NCI-H748 (cell line): ENCODE results near the gene SLC6A4.
"Not testable (repeated sequence)": the region's sequence is repeated elsewhere in the genome, so short reads cannot be mapped to it uniquely, and the experiment has no call there.

Experiments
- DNase-seq: peaks from one replicate; lab custom pipeline; 2025; ENCODE audit not compliant: unreplicated experiment; lab: John Stamatoyannopoulos, UW

SLC6A4 gene

DNA sequence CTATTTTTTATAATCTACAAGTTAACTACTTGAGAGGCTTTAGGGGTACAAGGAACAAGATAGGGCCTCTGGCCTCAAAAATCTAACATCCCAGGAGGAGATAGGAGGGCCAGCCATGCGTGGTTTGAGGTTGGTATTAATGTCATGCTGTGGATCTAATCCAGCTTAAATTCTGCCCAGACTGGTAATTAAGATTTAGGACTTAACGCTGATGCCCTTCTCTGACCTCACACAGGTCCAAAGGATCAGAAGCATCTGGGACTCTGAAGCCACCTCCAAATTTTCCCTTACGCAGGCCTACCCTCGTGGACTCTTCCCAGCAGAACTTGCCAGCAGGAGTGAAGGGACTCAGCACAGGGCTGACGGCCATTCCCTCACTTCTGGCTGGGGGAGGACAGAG, 15.1 kb downstream of the SLC6A4 start:
- DNase-seq: no peak

DNA sequence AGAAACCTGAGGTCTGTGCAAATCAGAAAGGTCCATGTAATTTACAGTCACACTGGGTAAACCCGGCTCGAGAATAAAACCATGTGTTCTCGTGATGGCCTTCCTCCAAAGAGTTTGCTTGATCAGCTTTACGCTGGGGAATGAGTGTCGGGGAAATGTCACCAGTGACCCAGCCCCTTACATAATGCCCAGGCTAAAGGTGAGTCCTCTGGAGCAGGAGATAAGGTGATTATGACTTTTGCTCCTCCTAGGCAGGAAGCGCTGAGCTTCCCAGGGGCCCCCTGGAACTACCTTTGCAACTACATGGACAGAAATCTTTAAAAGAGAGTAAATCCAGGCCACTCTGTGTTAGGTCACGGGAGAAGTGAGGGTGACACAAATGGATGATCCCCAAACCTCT, 15.7 kb downstream of the SLC6A4 start:
- no peak for DNase-seq

DNA sequence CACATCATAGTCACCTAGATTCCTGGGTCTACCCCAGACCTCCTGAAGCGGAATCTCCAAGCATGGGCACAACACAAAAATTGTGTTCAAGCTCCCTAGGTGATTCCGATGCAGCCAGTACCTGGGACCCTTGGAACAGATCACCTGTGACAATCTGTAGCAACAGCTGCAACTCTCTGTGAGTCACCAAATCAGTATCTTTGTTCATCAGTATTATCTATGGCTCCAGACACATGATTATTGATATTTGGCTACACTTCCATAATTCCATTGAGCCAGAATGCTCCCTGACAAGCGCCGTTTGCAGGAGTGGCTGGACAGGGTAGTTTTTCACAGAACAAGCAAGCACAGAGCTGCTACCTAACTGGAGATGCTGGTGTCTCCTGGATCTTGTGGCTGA, 16.2 kb downstream of the SLC6A4 start:
- DNase-seq: no peak

DNA sequence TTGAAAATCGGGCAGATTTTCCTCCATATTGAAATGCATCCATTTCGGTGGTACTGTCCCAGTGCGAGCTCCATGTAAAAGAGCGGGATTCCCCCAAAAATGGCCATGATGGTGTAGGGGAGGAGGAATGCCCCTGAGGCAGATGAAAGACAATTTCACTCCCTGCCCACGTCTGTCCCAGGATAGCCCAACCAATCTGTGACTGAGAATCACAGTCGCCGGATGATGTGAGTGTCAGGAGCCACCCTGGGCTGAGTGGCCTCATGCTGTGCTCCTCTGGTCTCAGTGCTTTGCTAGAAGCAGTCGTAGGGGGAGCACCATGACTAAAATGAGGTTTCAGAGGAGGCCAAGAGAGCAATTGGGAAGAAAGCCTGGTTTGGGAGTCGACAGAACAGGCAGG, 16.7 kb downstream of the SLC6A4 start:
- peak; percentile 11 for DNase-seq

DNA sequence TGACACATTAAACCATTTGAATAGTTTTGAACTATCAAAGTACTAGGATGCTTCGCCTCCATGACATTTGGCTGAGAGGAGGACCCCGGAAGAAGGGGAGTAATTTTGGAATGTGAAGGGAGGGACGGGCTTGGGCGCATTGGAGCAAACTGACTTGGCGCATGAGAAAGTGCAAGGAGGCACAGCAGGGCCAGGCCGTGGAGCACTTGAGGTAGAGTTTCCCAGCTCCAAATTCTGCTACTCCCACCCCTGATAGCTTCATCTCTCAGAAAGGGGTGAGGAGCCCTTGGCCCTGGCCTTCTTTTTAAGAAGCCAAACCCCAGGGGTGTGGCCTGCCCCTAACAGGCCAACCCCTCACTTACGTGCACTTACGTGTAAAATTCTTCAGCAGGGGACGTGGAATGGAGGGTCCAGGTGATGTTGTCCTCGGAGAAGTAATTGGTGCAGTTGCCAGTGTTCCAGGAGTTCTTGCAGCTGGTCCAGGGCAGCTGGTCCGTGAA, 17.7 kb downstream of the SLC6A4 start:
- DNase-seq: no peak

DNA sequence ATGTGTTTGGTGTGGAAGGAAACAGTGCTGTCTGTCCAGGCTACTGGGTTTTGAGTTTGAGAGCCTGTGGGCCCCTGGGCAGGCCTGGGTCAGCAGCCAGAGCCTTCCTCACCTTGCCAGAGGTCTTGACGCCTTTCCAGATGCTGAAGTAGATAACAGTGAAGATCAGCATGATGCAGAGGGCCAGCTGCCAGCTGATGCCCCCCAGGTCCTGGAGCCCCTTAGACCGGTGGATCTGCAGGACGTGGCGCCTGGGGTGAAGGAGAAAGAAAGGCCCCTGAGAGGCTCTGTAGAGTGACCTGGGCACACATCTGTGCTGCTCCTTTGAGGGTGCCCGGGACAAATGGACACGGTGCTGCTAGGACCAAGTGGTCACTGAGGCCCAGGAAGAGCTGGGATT, 18.4 kb downstream of the SLC6A4 start:
- no peak for DNase-seq

DNA sequence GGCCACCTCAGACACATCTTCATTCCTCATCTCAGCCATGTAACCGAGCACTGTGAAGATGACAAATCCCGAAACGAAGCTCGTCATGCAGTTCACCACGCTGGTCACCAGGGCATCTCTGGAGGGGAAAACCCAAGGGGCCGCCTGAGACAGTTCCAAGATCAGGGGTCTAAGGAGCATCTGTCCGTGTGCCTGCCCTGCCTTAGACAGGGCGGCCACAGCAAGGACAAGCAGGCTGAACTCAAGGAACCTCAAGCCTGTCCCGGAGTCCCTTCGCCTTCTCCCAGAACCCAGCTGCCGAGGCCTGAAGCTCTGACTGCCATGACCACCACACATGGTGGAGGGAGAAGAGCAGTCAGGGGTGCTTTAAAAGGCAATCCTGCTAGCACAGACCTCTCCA, 22.7 kb downstream of the SLC6A4 start:
- no peak for DNase-seq

DNA sequence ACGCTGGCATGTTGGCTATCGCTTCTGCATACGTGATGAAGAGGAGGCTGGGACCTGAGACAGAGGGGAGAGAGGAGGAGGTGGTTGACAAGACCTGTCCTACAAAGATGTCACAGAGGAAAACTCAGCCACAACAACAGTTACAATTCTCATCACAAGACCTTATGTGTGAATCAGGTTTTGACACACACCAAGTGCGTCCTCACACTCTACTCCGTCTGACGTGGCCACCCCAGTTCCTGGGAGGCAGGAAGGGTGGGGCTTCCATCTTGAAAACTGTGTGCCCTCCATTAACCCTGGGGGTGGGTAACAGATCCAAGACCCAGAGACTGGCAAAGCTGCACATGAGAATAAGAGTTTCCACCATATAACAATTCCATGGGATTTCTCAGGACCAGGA, 24.1 kb downstream of the SLC6A4 start:
- no peak for DNase-seq

DNA sequence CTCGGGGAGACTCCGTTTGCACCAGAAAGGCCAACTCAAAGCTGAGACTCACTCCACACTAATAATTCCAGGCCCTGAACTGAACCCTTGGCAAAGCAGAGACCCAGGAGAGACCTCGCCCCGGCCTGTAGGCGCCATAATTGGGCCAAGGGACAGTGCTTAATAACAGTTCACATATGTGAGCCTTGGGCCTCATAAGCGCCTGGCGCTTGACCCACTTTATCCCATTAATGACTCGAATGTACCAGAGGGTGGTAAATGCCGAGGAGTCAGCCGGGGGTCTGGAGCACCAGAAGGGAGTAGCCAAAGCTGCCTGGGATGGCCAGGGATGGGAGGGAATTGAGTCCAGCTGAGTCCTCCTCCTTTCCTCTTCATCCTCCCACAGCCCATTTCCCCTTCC, 24.6 kb downstream of the SLC6A4 start:
- no peak for DNase-seq

DNA sequence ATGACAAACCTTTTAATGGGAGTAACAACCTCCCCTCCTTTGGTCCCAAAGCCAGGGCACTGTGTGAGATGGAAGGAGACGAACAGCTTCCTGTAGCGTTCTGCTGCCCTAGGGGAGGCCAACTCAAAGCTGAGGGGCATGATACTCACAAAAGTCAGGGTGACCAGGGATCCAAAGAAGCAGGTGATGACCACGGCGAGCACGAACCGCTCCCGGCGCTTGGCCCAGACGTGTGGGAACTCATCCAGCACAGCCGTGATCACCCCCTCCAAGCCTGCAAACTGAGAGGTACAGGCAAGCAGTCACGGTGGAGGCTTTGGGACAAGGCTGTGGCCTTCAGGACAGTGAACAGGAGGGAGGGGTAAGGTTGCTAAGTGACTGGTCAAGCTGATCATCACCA, 25.1 kb downstream of the SLC6A4 start:
- DNase-seq: no peak

DNA sequence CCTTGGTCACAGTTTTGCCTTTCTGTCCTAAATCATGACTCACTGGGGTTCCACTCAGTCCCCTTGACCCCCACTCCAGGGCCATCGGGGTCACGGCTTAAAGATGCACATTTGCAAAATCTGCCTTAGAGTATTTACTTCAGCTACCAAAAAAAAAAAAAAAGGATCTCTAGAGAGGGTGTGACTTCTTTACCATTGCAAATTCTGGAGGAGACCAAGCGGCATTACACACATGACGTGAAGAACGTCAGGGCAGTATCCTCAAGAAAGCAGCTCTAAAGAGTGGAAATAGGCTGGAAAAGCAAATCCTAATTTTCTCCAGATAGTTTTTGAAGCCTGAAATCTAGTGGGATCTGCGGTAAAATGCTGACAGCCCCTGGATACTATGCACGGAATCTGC, 25.6 kb downstream of the SLC6A4 start:
- no peak for DNase-seq

DNA sequence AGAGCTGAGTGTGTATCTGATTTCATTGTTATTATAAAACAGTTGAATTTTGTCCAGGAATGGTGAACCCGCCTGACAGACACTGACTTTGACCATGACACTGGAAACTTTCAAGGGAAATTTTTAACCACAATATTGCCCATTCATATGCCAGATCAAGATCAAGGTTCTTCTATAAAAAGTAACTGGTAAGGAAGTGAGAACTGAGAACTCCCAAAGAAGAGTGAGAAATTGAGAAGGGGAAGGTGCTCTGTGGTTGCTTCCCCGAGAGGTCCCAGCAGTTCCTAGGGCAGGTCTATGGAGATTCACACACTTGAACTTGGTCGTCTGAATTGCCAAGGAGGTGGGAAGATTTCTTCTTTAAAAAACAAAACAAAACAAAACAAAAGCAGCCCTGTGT, 27.3 kb downstream of the SLC6A4 start:
- no peak for DNase-seq

DNA sequence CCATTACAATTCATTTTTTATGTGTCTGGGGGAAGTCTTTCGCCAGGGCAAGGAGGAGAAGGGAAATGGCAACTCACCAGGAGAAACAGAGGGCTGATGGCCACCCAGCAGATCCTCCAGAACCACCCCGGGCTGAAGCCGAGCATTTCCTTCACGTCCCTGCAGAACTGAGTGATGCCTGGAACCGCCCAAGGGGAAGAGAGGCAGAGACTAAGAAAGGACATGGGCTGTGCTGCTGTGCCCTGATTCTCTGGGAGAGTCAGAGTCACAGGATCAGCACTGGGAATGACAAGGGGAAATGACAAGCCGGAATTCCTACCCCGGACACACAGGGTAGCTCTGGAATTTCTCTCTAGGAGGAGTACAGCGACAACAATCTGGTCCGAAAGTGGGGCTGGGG, 27.8 kb downstream of the SLC6A4 start:
- DNase-seq: no peak

DNA sequence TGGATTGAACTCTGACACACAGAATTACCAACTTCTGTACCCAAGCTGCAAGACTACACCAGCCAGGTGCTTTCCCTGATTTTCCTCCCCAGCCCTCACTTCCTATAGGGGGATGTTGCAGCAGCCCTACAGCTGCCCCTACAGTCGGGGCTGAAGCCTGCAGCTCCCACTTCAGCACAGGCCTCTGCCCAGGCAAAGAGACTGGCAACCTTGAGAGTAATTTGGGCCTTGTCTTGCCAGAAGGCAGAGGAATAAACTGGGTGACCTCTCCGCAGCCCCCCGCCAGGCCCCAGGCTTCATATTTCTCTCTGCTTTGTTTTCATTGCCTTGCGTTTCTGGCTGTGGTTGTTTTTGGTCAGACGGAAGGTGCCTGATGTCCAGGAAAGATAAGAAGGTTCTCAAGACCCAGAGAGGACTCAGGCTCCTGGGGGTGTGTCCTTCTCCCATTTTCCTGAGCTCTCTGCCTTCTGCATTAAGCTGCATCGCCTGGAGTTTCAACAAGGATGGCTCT, 32.0 kb downstream of the SLC6A4 start:
- no peak for DNase-seq

DNA sequence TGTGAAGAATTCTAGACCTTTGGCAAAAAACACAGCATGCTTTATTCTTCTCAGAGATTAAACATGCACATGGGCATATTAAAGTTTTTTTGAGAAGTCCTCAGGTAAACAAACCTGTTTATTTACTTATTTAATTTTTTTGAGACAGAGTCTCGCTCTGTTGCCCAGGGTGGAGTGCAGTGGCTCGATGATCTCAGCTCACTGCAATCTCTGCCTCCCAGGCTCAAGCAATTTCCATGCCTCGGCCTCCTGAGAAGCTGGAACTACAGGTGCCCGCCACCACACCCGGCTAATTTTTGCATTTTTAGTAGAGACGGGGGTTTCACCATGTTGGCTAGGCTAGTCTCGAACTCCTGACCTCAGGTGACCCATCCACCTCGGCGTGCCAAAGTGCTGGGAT, 34.8 kb downstream of the SLC6A4 start:
- not testable (repeated sequence) for DNase-seq

DNA sequence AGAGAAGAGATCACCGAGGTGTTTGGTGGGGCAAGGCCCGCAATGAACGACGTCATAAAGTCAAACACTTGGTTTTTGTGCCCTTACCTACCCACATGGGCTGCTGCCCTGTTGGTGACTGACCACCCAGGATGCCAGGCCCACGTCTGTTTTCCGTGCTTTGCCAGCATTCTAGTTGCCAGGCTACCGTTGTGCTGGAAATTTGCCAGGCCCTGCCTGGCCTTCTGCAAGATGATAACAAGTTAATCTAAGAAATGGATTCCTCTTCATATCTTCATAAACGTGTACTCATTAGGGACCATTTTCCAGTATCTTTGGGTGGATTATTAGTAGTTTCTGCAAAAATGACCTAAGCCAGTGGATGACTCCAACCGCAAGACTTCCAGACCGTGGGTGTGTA, 35.4 kb downstream of the SLC6A4 start:
- DNase-seq: no peak

DNA sequence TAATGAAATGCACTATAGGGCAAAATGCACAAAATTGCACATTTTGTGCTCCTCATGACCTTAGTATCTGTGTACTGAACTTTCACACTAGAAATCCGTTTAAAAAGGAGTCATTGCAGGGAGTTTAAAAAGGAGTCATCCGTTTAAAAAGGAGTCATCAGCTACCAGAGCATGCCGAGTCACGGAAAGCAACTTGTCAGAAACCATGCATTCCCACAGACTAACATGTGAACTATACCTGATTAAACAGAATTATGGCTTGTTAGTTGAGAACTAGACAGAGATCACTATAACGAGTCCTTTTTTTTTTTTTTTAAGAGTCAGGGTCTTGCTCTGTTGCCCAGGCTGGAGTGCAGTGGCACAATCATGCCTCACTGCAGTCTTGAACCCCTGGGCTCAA, 35.9 kb downstream of the SLC6A4 start:
- no peak for DNase-seq

DNA sequence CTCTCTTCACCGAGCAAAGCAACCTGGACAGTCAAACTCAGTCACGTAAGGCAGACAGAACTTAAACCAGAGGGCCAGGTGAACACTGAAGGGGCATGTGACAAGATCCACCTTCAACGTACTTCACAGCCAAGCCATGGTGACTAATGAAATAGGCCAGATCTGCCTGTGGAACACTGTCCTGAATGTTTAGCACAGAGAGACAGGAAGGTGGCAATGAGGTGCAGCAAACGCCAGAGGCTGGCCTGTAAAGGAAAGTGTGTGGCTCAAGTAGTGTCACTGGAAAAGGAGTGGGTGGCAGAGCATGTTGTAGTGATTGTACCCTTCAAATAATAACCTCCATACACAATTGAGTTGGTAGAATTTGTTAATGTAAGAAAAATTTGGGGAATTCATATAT, 38.1 kb downstream of the SLC6A4 start:
- DNase-seq: no peak

DNA sequence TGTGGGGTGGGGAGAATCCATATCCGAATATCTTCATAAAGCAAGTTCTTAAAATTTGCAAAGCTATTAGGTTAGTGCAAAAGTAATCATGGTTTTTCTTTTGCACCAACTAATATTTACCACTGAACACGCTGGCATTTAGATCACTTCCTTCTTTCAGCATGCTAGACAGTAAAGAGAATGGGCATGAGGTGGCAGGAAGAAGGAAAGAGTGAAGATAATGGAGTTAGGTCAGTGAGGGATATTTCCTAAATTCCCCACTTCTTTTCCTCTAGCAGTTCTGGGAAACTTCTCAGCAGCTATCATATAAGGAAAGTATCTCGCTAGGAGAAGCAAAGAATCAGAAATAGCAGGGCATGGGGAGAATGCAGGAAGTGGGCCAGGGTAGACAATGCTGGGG, 39.0 kb downstream of the SLC6A4 start:
- DNase-seq: no peak

DNA sequence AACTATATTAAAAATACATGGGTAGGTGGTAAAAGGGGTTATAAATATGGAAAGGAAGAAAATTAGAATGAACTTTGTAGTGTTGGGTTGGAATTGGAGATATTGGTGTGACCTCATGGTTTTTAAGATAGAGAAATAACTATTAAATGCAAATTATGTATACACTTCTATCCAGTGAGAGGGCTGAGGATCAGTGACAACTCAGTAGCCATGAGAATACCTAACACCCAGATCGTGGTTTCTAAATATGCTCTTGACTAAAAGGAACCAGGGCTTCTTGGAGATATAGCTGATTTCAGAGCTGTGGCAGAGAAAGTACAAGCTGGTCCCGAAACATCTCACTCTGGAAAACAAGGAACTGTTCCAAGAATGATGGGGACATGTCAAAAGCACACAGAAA, 44.4 kb downstream of the SLC6A4 start:
- DNase-seq: no peak

DNA sequence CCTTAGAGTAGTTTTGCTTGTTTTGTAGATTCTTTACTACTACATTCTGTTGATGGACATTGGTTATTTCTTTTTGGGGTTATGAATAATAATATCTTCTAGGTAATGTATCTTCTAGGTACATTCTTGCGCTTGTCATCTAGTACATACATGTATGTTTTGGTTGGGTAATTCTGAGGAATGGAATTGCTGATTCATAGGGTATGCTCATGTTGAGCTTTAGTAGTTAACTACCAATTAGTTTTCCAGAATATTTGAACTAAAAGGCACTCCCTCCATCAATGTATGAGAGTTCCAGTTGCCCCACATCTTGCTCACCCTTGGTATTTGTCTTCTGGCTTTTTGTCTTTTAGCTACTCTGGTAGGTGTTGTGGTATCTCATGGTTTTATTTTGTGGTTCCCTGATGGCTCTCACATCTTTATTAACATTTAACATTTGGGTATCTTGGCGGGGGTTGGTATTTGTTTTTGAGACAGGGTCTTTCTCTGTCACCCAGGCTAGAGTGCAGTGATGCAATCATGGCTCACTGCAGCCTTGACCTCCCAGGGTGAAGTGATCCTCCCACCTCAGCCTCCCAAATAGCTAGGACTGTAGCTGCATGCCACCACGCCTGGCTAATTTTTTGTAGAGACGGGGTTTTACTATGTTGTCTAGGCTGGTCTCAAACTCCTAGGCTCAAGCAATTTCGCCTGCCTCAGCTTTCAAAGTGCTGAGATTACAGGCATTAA, 47.1 kb downstream of the SLC6A4 start:
- DNase-seq: no peak

DNA sequence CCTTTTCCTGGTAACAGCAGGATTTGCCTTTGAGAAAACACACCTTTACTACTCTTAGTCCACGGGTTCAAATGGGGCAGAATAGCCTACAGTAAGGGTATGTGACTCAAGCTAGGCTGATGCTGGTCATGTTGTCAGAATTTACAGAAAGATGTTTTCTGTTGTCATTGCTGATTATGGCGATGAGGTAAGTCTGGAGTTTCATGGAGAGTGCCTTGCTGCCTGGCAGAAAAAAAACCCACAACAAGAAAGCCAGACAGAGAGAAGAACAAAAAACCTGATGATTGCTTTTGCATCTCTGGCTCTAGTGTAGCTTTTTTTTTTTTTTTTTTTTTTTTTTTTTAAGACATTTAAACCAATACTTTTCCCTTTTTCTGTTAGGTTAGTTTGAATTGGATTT, 47.9 kb downstream of the SLC6A4 start:
- DNase-seq: no peak

DNA sequence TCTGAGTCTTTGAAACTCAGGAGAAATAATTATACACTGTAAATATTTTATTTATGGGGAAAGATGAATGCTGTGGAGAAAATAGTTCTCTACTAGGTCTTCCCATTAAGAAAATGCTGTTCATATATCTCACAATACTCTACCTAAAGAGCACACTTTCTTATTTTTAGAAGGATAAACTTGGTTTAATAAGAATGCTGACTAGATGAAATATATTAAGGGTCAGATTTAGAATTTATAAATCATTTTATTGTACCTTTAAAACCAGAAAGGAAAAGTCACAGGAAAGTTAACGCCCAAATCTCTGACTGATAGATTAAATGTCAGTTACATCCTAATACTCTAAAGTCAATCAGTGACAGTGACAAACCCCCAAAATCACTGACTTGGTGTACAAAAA, 48.7 kb downstream of the SLC6A4 start:
- DNase-seq: no peak
